Islet of Langerhans (tissue), 1 donor: ENCODE results near the gene OR4M1.
"Not testable (repeated sequence)": the region's sequence is repeated elsewhere in the genome, so short reads cannot be mapped to it uniquely, and the experiment has no call there.

Experiments
- FAIRE-seq: peaks from one replicate; lab custom pipeline; 2011; peaks lifted over from hg19 to GRCh38; lab: Jason Lieb, UNC

The OR4M1 gene, protein sequence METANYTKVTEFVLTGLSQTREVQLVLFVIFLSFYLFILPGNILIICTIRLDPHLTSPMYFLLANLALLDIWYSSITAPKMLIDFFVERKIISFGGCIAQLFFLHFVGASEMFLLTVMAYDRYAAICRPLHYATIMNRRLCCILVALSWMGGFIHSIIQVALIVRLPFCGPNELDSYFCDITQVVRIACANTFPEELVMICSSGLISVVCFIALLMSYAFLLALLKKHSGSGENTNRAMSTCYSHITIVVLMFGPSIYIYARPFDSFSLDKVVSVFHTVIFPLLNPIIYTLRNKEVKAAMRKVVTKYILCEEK

DNA sequence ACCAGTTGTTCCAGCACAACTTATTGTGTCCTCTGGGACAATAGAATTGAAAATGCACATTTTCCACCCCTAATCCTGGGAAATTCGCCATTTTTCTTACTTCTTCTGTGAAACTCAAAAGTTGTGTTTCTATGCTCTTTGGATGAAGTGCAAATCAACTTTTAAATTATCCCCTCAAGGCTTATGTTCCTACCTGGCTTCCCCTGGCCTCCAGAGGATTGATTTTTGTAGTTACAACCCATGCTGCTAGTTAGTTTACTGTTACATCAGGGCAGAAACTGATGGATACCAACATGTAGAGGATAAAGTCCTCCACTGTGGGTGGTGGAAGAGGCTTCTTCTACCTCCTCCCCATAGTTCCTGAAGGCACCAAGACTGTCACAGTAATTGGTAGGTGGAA, at the start of gene OR4M1:
TSS of gene OR4M1 (plus strand) at position 301 of the 400 bp plus-strand sequence. CDS start 6,819 bp downstream, outside the sequence.
- not testable (repeated sequence) for FAIRE-seq

DNA sequence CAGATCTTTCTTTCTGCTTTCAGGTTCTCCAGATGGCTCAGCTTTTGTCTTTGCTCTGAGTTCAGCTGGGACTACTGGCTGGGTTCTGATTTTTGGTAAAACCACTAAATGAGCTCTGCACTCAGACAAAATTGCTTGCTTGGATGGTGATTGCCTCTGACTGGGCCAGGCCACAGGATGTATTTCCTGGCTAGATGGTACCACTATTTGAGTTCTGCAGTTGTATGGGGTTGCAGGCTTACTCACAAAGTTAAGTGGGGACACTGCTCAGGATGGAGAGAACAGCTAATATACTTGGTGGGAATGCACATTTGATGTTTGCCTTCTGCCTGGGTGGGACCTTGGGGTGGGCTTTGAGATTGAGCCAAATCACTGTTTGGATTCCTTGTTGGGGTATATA, 43.9 kb upstream of the OR4M1 start:
- no peak for FAIRE-seq

DNA sequence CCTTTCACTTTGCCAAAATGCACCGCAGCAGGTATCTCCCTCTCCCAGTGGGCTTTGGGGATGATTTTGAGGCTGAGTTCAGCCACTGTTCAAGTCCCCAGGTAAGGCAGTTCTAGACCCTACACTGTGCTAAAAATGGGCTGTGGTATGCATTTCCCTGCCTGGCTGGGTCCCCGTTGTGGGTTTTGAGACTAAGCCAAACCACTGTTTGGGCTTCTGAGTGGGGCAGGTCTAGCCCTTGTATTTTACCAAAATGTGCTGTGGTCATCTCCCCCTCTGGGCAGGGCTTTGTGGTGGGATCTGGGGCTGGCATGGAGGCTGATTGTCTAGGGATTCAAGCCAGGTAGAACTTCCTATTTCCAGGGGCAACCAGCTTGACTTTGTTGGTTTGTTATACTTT, 43.5 kb upstream of the OR4M1 start:
- no peak for FAIRE-seq

DNA sequence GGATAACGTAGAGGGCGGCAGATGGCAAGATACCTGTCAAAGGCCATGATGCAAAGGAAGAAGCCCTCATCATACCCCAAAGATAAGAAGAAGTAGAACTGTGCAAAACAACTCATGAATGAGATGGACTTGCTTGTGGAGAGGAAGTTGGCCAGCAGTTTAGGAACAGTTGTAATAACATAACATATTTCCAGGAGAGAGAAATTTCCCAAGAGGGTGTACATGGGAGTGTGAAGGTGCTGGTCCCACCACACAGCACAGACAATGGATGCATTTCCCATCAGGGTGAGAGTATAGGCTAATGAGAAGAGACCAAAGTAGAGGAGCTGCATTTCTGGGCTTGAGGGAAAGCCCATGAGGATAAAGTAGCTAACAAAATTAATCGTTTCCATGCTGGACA, 39.4 kb upstream of the OR4M1 start:
- not testable (repeated sequence) for FAIRE-seq

DNA sequence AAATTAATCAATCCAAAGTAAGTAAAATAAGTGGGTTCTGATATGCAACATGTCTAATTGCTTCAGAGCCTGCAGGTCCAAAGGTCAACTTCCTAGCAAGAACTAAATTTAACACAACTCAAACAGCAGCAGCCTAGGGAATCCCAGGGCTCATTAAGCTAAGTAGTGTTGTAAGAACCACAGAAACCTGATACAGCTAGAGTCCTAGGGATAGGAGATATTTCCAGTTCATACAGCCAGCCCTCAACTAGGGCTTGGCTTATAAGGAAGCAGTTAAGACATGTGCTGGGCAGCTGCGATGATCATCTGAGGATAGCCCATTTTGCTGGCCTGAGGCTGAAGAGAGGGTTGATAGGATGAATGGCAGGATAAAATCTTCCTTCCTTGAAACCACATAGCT, 30.0 kb upstream of the OR4M1 start, which contains the start of gene OR4Q3:
TSS of gene OR4Q3 (plus strand) at position 316 of the 400 bp plus-strand sequence.
- peak; percentile 99 for FAIRE-seq

DNA sequence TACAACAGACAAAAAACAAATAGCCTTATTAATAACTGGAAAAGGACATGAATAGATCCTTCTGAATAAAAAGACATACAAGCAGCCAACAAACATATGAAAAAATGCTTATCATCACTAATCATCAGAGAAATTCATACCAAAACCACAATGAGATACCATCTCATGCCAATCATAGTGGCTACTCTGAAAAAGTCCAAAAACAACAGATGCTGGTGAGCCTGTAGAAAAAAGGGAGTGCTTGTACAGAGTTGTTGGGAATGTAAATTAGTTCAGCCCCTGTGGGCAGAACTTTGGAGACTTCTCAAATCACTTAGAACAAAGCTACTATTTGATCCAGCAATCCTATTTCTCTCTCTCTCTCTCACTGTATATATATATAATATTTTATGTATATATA, 21.0 kb upstream of the OR4M1 start:
- FAIRE-seq = not testable (repeated sequence)

DNA sequence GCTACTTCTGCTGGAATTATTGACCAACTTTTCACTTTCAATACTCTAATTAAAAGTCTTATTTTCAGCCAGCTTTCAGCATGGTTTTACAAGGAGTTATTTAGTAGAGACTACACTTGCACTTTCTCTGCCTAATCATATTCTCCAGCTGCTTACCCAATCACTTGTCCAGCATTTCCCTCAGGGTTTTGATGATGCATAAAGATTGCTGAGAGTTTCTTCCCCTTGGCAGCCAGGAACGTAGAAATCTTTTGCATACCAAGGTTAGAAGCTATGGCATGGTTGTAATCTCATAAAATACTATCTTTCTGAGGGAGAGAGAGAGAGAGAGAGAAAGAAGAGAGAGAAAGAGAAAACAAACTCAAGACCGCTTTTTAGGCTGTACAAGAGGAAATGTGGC, 19.1 kb upstream of the OR4M1 start:
- FAIRE-seq = no peak

DNA sequence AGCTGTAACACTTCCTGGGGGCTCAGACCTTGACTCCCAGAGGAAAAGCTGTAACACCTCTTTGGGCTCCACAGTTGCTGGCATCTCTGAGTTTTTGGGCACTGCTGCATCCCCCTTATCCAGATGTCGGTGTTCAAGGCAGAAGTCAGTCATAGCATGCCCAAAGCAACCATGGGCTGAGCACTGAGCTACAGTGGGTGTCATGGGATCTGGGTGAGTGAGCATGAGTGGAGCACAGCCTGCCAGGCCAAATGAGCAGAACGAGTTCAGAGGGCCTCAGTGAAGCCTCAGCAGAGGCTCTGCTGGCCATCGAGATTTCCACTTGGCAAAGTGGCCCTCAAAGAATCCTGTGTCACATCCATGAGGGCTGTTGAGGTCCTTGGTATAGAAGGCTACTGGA, 1.8 kb upstream of the OR4M1 start:
- FAIRE-seq = not testable (repeated sequence)

DNA sequence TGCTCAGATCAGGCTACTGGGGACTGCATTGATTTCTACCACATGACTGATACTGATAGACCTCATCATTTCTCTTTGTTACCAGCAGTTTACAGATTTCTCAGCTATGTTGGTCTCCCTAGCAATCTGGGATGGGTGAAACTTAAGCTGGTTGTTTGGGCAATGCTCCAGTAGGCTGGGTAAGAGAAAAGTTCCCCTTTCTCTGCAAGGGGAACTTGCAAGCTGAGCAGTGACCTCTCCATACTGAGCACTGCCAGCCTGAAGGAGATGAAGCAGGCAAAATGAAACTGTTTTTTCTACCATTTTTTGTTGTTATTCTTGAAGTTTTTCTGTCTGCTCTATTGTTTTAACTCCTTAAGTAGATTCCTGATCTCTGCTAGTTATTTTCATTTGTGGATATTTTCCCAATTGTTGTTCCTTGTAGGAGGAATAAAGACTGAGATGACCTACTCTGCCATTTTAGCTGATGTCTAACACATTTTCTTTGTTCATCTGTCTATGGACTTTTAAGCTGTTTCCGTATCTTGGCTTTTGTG, 1.3 kb upstream of the OR4M1 start:
- no peak for FAIRE-seq

DNA sequence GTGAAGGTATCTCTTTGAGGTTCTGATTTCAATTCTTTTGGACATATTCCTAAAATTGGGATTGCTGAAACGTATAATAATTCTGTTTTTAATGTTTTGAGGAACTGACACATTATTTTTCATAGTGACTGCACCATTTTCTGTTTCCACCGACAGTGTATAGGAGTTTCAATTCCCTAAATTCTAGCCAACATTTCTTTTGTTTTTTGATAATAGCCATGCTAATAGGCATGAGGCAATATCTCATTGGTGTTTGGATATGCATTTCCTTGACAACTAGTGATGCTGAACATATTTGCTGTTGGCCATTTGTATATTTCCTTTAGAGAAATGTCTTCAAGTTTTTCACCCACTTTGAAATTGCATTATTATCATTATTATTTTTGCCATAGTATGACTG, 850 bp upstream of the OR4M1 start:
- FAIRE-seq = not testable (repeated sequence)

DNA sequence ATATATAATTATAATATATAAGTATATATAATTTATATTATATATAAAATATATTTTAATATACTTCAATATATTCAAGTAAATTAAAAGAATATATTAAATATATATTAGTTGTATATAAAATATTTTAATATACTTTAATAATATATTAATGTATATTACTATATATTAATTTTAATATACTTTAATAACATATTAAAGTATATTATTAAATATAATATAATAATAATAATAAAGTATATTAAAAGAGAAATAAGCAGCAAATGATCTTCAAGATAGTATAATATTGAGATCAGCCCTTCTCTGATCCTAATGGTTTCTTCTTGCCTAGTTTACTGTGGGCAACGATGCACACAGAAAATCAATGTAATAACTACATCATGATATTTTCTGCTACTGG, 2.3 kb downstream of the OR4M1 start:
- no peak for FAIRE-seq

DNA sequence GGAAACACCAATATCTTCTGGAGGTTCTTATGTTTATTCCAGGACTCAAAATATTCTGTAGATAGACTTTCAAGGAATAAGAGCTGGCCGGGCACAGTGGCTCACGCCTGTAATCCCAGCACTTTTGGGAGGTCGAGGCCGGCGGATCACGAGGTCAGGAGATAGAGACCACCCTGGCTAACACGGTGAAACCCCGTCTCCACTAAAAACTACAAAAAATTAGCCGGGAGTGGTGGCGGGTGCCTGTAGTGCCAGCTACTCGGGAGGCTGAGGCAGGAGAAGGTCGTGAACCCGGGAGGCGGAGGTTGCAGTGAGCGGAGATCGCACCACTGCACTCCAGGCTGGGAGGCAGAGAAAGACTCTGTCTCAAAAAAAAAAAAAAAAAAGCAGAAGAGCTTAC, 12.5 kb downstream of the OR4M1 start:
- not testable (repeated sequence) for FAIRE-seq

DNA sequence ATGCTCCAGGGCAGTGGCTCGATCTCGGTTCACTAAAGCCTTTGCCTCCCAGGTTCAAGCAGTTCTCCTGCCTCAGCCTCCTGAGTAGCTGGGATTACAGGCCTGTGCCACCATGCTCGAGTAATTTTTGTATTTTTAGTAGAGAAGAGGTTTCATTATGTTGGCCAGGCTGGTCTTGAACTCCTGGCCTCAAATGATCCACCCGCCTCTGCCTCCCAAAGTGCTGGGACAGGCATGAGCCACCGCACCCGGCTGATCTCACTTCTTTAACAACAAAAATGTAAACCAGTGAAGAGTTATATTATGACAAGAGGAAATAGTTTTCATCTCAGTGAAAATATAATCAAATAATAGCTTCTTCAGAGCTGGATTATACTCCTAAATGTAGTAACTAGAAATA, 14.0 kb downstream of the OR4M1 start:
- FAIRE-seq = not testable (repeated sequence)

DNA sequence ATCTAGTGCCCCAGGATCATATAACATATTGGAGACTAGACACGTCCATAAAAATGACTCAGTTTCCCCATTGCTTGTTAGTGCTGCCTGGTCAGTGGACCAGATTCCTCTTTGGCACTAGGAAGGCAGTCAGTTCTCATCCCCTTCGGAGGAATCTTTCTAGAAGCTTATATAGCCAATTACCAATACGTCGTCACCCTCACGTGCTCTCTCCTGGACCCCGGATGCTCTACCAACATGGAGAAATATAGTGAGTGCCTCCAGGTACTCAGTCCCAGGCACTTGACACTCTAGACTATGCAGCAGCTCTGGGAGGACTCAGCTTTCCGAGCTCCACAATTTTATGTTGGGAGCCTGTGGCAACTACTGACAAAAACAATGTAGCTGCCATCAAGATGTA, 14.8 kb downstream of the OR4M1 start:
- not testable (repeated sequence) for FAIRE-seq

DNA sequence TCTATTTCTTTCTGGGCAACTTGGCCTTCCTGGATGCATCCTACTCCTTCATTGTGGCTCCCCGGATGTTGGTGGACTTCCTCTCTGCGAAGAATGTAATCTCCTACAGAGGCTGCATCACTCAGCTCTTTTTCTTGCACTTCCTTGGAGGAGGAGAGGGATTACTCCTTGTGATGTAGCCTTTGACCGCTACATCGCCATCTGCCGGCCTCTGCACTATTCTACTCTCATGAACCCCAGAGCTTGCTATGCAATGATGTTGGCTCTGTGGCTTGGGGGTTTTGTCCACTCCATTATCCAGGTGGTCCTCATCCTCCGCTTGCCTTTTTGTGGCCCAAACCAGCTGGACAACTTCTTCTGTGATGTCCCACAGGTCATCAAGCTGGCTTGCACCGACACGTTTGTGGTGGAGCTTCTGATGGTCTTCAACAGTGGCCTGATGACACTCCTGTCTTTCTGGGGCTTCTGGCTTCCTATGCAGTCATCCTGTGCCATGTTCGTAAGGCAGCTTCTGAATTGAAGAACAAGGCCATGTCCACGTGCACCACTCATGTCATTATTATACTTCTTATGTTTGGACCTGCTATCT, 23.3 kb downstream of the OR4M1 start:
- not testable (repeated sequence) for FAIRE-seq

DNA sequence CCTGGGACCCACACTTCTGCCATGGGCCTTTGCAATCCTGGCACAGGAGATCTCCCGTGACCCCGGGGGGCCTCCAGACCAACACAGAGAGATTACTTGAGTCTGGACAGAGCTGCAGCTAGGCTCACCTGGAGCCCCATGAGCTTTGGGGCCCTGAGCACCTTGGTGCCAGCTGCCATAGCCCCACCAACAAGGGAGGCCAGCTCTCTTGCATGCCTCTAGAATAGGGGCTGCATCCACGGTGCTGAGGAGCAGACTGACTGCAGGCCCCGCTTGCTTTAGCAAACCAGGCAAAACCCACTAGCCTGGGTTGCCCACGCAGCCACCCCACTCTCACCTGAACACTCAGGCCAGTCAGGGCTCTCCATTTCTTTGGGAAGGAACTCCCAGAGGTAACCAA, 26.6 kb downstream of the OR4M1 start:
- no peak for FAIRE-seq

DNA sequence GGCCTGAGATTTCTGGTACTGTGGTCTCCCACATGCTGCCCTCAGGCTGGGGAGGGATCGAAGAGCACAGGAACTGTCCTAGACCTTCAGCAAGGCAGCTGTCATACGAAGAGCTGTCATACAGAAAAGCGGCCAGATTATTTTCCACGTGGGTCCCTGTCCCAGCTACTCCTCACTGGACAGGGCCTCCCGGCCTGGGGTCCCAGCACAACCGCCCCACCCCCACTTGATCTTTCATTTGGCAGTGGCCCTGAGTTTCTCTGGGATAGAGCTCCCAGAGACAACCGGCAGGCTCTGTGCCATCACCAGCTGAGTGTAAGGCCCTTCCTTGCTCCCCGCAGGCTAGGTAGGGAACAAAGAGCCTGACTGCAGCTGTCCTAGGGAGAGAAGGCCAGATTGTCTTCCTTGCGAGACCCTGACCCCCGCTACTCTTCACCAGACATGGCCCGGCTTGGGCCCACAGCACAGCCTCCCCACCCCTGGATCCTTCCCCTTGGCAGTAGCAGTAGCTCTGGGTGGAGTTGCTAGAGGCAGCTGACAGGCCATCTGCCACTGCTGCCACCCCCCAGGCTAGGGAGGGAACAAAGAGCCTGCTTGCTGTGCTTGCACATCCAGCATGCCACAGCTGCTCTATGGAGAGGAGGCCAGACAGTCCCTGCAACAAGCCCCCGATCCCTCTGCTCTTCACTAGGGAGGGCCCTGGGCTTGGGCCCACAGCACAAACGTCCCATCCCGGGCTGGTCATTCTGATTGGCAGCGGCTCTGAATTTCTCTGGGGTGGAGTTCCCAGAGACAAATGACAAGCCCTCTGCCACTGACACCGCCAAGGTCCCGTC, 27.2 kb downstream of the OR4M1 start:
- no peak for FAIRE-seq

DNA sequence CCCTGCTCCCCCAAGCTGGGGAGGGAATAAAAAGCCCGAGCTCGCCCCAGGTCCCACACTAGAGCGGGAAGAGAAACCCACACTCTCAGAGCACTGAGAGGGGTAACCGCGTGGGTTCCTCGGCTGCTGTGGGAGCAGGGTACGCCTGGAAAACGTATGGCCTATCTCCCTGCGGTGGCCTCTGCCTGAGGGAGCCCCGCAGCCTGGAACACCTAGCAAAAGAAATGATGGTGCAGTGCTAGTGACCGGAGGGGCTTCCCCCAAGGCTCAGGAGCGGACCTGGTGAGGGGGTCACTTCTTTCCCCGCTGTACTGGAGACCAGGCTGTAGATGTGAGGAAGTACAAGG, 27.8 kb downstream of the OR4M1 start:
- no peak for FAIRE-seq

DNA sequence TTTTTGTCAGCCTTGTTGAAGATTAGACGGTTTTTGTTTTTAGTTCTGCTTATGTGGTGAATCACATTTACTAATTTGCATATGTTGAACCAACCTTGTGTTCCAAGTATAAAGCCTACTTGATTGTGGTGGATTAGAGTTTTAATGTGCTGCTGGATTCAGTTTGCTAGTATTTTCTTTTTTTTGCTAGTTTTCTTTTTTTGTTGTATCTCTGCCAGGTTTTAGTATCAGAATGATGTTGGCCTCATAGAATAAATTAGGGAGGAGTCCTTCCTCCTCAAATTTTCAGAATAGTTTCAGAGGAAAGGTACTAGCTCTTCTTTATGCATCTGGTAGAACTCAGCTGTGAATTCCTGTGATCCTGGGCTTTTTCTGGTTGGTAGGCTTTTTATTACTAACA, 30.2 kb downstream of the OR4M1 start, which contains the start of gene OR4N2:
TSS of gene OR4N2 (plus strand) at position 301 of the 400 bp plus-strand sequence. CDS start 23,679 bp downstream, outside the sequence.
- FAIRE-seq = not testable (repeated sequence)

DNA sequence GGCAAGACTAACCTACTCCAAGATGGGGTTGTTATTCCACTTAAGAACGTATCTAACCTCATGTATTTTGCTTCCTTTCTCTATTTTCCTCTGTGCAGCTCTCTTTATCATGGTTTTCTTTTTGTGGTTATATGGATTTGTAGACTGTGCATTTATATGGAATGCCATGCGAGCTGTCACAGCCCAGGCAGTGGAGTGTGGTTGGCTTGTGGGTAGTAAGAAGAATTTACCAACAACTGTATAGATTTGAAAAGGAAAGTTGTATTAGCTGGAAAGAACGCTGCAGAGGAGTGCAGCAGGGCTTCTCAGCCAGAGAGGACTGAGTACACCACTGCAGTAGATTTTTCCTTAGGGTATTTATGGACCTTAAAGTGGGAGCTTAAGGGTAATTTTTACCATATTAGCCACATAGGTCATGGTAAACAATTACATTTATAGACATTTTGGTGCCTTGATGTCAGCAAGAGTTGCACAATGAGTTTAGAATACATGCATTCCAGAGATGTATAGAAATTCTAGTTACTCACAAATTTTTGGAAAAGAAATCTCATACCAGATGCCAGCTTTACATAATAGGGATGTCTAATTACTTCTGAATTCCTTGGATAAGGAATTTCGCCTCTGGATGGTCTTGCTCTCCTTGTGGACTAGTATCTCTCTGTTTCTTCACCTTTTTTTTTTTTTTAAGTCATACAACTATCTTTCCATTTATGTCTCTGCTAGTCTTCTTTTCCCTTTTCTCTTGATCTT, 40.0 kb downstream of the OR4M1 start:
- FAIRE-seq = not testable (repeated sequence)

DNA sequence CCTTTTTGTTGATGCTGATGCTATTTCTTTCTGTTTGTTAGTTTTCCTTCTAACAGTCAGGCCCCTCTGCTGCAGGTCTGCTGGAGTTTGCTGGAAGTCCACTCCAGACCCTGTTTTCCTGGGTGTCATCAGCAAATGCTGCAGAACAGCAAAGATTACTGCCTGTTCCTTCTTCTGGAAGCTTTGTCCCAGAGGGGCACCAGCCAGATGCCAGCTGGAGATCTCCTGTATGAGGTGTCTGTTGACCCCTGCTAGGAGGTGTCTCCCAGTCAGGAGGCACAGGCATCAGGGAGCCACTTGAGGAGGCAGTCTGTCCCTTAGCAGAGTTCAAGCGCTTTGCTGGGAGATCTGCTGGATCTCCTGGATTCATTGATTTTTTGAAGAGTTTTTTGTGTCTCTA, 46.6 kb downstream of the OR4M1 start:
- not testable (repeated sequence) for FAIRE-seq

DNA sequence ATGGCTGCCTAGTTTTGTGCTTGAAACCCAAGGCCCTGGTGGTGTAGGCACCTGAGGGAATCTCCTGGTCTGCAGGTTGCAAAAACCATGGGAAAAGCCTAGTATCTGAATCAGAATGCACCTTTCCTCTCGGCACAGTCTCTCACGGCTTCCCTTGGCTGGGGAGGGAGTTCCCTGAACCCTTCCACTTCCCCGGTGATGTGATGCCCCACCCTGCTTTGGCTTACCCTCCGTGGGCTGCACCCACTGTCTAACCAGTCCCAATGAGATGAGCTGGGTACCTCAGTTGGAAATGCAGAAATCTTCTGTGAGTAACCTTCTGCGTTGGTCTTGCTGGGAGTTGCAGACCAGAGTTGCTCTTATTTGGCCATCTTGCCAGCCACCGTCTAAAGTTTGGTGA, 47.7 kb downstream of the OR4M1 start:
- FAIRE-seq = not testable (repeated sequence)
